HepG2 (cell line): ENCODE measurements around the gene NYNRIN. TPM values are rescaled to one million over a fixed set of nuclear protein-coding genes. Genes with fewer than 3 reads are reported as not detected.

Experiments
- ATAC-seq: fragments of 200-7000 bp; cut with Tn5 transposase; 3 replicates; pipeline ENCODE4 v1.9.1; 2020; ENCODE audit warnings: mild to moderate bottlenecking, moderate library complexity
- BruUV-seq: library from RNA; stranded (reverse); fragments of 400-500 nt; replicated peaks from 2 replicates; lab custom pipeline; 2021; lab: Mats Ljungman, UMichigan
- CTCF ChIA-PET: fragments of 300-600 bp; formaldehyde crosslinking; extraction: SDS; loops from one replicate; lab custom pipeline; 2021; ENCODE audit warnings: low total read pairs, inconsistent platforms, low intra/inter-chr PET ratio; lab: Yijun Ruan, JAX
- POLR2A ChIA-PET: fragments of 350-600 bp; sonication (Branson Sonifier 250); formaldehyde crosslinking; loops from one replicate; lab custom pipeline; 2020; ENCODE audit warnings: antibody characterized with exemption, inconsistent platforms; lab: Yijun Ruan, JAX
- DNase-seq: peaks from one replicate; pipeline ENCODE4 v3.0.0-alpha.2; 2015; ENCODE audit warnings: low spot score
- FAIRE-seq: peaks from 3 replicates; lab custom pipeline; 2011; peaks lifted over from hg19 to GRCh38; lab: Jason Lieb, UNC
- H2AFZ ChIP-seq: one replicate; pipeline ENCODE4 v1.6.1; 2011; ENCODE audit warnings: low read length, inconsistent platforms
- H3K27ac ChIP-seq: fragments of 300-600 bp; 3 replicates; pipeline ENCODE4 v1.8.0; 2011; ENCODE audit warnings: mixed run types, mild to moderate bottlenecking, mixed read lengths, low read length, inconsistent platforms; ENCODE audit not compliant: insufficient read depth; ENCODE audit errors: extremely low read length
- H3K27me3 ChIP-seq, 2 experiments: fragments of 200-600 bp in 1 of 2; 2 replicates in 1 of 2; 3 replicates in 1 of 2; pipeline versions ENCODE4 v1.6.0 to v1.8.0; 2011; ENCODE audit warnings: low read length in 2 of 2, mild to moderate bottlenecking in 2 of 2, moderate library complexity in 2 of 2, inconsistent platforms in 1 of 2; ENCODE audit not compliant: insufficient read depth in 2 of 2, control insufficient read depth in 1 of 2
- H3K36me3 ChIP-seq, 2 experiments: fragments of 200-600 bp in 1 of 2; replicated peaks in 1 of 2; 2 replicates in 1 of 2; 3 replicates in 1 of 2; pipeline versions ENCODE4 v1.5.1 to v1.8.0; 2011; ENCODE audit warnings: low read length in 2 of 2, inconsistent platforms in 1 of 2; ENCODE audit not compliant: insufficient read depth in 2 of 2, control insufficient read depth in 1 of 2
- H3K4me1 ChIP-seq: 2 replicates; pipeline ENCODE4 v1.5.1; 2012; ENCODE audit warnings: low read length, inconsistent platforms; ENCODE audit not compliant: insufficient read depth
- H3K4me2 ChIP-seq: 2 replicates; pipeline ENCODE4 v1.6.0; 2011; ENCODE audit warnings: low read depth, low read length, inconsistent platforms
- H3K4me3 ChIP-seq, 3 experiments: fragments of 200-600 bp in 1 of 3; sonication (generic), shearing (Covaris generic) in 1 of 3; replicated peaks in 1 of 3; 2 replicates each; pipeline ENCODE4 v1.5.1; 2011 to 2016; ENCODE audit warnings: low read length in 3 of 3, inconsistent platforms in 2 of 3, low read depth in 2 of 3, mild to moderate bottlenecking in 2 of 3, control low read depth in 1 of 3, mixed read lengths in 1 of 3; ENCODE audit not compliant: insufficient read depth in 1 of 3
- H3K79me2 ChIP-seq: one replicate; pipeline ENCODE4 v1.6.1; 2011; ENCODE audit warnings: low read length, inconsistent platforms; ENCODE audit not compliant: insufficient read depth
- H3K9ac ChIP-seq: 2 replicates; pipeline ENCODE4 v1.6.0; 2011; ENCODE audit warnings: mild to moderate bottlenecking, low read depth, low read length, inconsistent platforms; ENCODE audit not compliant: insufficient read depth
- H3K9me3 ChIP-seq: 2 replicates; pipeline ENCODE4 v1.5.1; 2012; ENCODE audit warnings: mild to moderate bottlenecking, low read length
- H4K20me1 ChIP-seq: 2 replicates; pipeline ENCODE4 v1.6.0; 2011; ENCODE audit warnings: inconsistent platforms, mild to moderate bottlenecking, low read length, moderate library complexity; ENCODE audit not compliant: insufficient read depth
- AHR ChIP-seq: IDR thresholded peaks from 2 replicates; pipeline ENCODE4 v1.6.1; 2018; ENCODE audit warnings: missing genetic modification reagents, missing compliant biosample characterization
- BHLHE40 ChIP-seq: IDR thresholded peaks from 2 replicates; pipeline ENCODE4 v1.6.1; 2011; ENCODE audit warnings: low read length, improper control_type of control experiment
- CENPX ChIP-seq: sonication (generic); formaldehyde crosslinking; IDR thresholded peaks from 2 replicates; pipeline ENCODE4 v1.9.0; 2021; ENCODE audit warnings: mild to moderate bottlenecking, missing genetic modification reagents, moderate library complexity
- MBNL3 ChIP-seq: fragments of 250-450 bp; sonication (Bioruptor Pico); conservative IDR thresholded peaks from 2 replicates; pipeline ENCODE4 v1.8.0; 2022; ENCODE audit warnings: mild to moderate bottlenecking, inconsistent platforms
- MTA3 ChIP-seq: sonication (generic); formaldehyde crosslinking; IDR thresholded peaks from 2 replicates; pipeline ENCODE4 v1.4.0; 2020; ENCODE audit warnings: missing genetic modification reagents
- PAF1 ChIP-seq: IDR thresholded peaks from 2 replicates; pipeline ENCODE4 v1.6.1; 2016; ENCODE audit warnings: missing genetic modification reagents, missing compliant biosample characterization
- PCBP2 ChIP-seq: fragments of 200-400 bp; formaldehyde crosslinking; optimal IDR thresholded peaks from 2 replicates; pipeline ENCODE3; 2018; ENCODE audit warnings: low read length, low read depth; ENCODE audit not compliant: poor library complexity, severe bottlenecking
- POGZ ChIP-seq: sonication (generic); formaldehyde crosslinking; IDR thresholded peaks from 2 replicates; pipeline ENCODE4 v1.4.0; 2020; ENCODE audit warnings: mild to moderate bottlenecking, missing genetic modification reagents
- POLR2G ChIP-seq: fragments of 200-400 bp; formaldehyde crosslinking; IDR thresholded peaks from 2 replicates; pipeline ENCODE4 v1.6.1; 2018; ENCODE audit warnings: mild to moderate bottlenecking, low read depth, low read length, moderate library complexity
- RARA ChIP-seq: IDR thresholded peaks from 2 replicates; pipeline ENCODE4 v1.6.1; 2016; ENCODE audit warnings: missing genetic modification reagents, missing compliant biosample characterization
- TARDBP ChIP-seq: sonication (generic); formaldehyde crosslinking; IDR thresholded peaks from 2 replicates; pipeline ENCODE4 v1.8.0; 2022; ENCODE audit warnings: mild to moderate bottlenecking, missing genetic modification reagents
- TOPORS ChIP-seq: sonication (generic); formaldehyde crosslinking; IDR thresholded peaks from 2 replicates; pipeline ENCODE4 v1.8.0; 2023; ENCODE audit warnings: mild to moderate bottlenecking, missing genetic modification reagents
- ZFP82 ChIP-seq: sonication (generic); formaldehyde crosslinking; IDR thresholded peaks from 2 replicates; pipeline ENCODE4 v1.5.1; 2020; ENCODE audit warnings: mild to moderate bottlenecking, missing genetic modification reagents, borderline replicate concordance
- ZFY ChIP-seq: sonication (generic); formaldehyde crosslinking; IDR thresholded peaks from 2 replicates; pipeline ENCODE4 v1.4.0; 2020; ENCODE audit warnings: missing genetic modification reagents
- ZNF441 ChIP-seq: sonication (generic); formaldehyde crosslinking; IDR thresholded peaks from 2 replicates; pipeline ENCODE4 v1.7.0; 2021; ENCODE audit warnings: missing genetic modification reagents, borderline replicate concordance
- ZNF572 ChIP-seq: sonication (generic); formaldehyde crosslinking; IDR thresholded peaks from 2 replicates; pipeline ENCODE4 v1.5.1; 2020; ENCODE audit warnings: mild to moderate bottlenecking, missing genetic modification reagents
- ZNF687 ChIP-seq: sonication (generic); formaldehyde crosslinking; IDR thresholded peaks from 2 replicates; pipeline ENCODE4 v1.5.1; 2020; ENCODE audit warnings: mild to moderate bottlenecking, missing genetic modification reagents, moderate library complexity
- WGBS: methylation state at CpG from one replicate; pipeline ENCODE4 v1.1.6; 2017; ENCODE audit warnings: low lambda C conversion rate; 5-methylcytosine and 5-hydroxymethylcytosine counted together
- in situ Hi-C: cut with HindIII; loops from 2 replicates; pipeline ENCODE4 v1.10.0; 2017; ENCODE audit warnings: low pct_unique_long_range_greater_than_20kb; ENCODE audit not compliant: extremely low pct_ligation_motif_present
- intact Hi-C: fragments of 100-400 bp; cut with micrococcal nuclease; formaldehyde crosslinking; loops from one replicate; pipeline ENCODE4 v1.10.0; 2022; ENCODE audit not compliant: unreplicated experiment
- polyA plus RNA-seq, 8 experiments: library from polyadenylated mRNA; depleted of rRNA in 3 of 8; stranded (reverse) in 7 of 8; unstranded in 1 of 8; fragments of >200 nt; fragmentation: Illumina TruSeq in 4 of 8; extraction: Trizol in 4 of 8; gene quantifications; 2 replicates each; pipeline versions ENCODE4 v1.2.1 to v1.2.3, GENCODE V29; 2011 to 2016; ENCODE audit warnings: low read depth in 4 of 8, missing spikeins in 1 of 8, mixed read lengths in 1 of 8; ENCODE audit not compliant: insufficient read depth in 1 of 8
- total RNA-seq, 5 experiments: library from RNA; depleted of rRNA; stranded (reverse); fragments of >200 nt; fragmentation: Illumina TruSeq; extraction: Trizol; gene quantifications; 2 replicates each; pipeline ENCODE4 v1.2.3, GENCODE V29; 2016; ENCODE audit warnings: low read depth in 1 of 5
- TF ChIP-seq, protein P1 (sequence below): sonication (generic); formaldehyde crosslinking; IDR thresholded peaks from 2 replicates; pipeline ENCODE4 v1.4.0; 2020; ENCODE audit warnings: mild to moderate bottlenecking, missing genetic modification reagents

NYNRIN gene
- total and polyA plus RNA-seq, 2 of the 13 experiments (the other 11 are each of a cell fraction or from before 2014, with no cell fraction given), result 0.63 to 1.1 TPM

- Histone ChIP-seq H3K36me3 (peaks cover 44 to 59% of the 10 kb centered on the region in 2 experiments), H3K9ac (no peak overlapping the region), H3K9me3 (no peaks in the 10 kb centered on the region), H3K4me2 (no peak overlapping the region), H4K20me1 (peaks cover 16% of the 10 kb centered on the region), H3K79me2 (peaks cover 6% of the 10 kb centered on the region), H3K27ac (no peak overlapping the region), H3K4me1 (peaks cover 23% of the 10 kb centered on the region), H3K27me3 (no peaks in the 10 kb centered on the region; a peak in 1 of 5 replicates), H3K4me3 (no peak overlapping the region), H2AFZ (no peak overlapping the region)
- DNase-seq, result no peak
- POLR2A ChIA-PET, result interaction anchor here (0.7 to 4.1 kb wide), 5 partner anchors 7 to 127 kb away, joined by 3 to 39 read pairs (median 22); partner anchors contain the start of gene CIDEB
- 0 out of 2 replicates have a peak, but pooled peaks have one; percentile 40 for TF ChIP-seq TARDBP (CRISPR knock-in tag)
- TF ChIP-seq AHR, result no peak
- peak; percentile 12 for TF ChIP-seq PCBP2
- TF ChIP-seq MBNL3, result no peak
- no peak for TF ChIP-seq ZNF441 (CRISPR knock-in tag)
- no peak for TF ChIP-seq RARA (CRISPR knock-in tag)
- no peak for TF ChIP-seq BHLHE40
- no peak for TF ChIP-seq CENPX (CRISPR knock-in tag)
- TF ChIP-seq ZFP82 (CRISPR knock-in tag), result no peak
- no peak for TF ChIP-seq POGZ (CRISPR knock-in tag)
- TF ChIP-seq ZNF687 (CRISPR knock-in tag), result no peak
- TF ChIP-seq ZFY, result no peak
- TF ChIP-seq POLR2G, result peak; percentile 61
- TF ChIP-seq, protein P1, sequence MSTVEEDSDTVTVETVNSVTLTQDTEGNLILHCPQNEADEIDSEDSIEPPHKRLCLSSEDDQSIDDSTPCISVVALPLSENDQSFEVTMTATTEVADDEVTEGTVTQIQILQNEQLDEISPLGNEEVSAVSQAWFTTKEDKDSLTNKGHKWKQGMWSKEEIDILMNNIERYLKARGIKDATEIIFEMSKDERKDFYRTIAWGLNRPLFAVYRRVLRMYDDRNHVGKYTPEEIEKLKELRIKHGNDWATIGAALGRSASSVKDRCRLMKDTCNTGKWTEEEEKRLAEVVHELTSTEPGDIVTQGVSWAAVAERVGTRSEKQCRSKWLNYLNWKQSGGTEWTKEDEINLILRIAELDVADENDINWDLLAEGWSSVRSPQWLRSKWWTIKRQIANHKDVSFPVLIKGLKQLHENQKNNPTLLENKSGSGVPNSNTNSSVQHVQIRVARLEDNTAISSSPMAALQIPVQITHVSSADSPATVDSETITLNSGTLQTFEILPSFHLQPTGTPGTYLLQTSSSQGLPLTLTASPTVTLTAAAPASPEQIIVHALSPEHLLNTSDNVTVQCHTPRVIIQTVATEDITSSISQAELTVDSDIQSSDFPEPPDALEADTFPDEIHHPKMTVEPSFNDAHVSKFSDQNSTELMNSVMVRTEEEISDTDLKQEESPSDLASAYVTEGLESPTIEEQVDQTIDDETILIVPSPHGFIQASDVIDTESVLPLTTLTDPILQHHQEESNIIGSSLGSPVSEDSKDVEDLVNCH (CRISPR knock-in tag), result no peak
- 0 out of 2 replicates have a peak, but pooled peaks have one; percentile 26 for TF ChIP-seq ZNF572
- TF ChIP-seq MTA3 (CRISPR knock-in tag), result no peak
- 0 out of 2 replicates have a peak, but pooled peaks have one; percentile 32 for TF ChIP-seq TOPORS
- peak; percentile 77; the same call in 1 of the 2 replicates for TF ChIP-seq PAF1 (CRISPR knock-in tag)
- intact Hi-C loops (loop anchor here (10.0 kb wide), 1 partner anchor 850 kb away; no protein-coding TSS in a partner anchor), in situ Hi-C loops (loop anchor here (5.0 to 10.0 kb wide), 3 partner anchors 67 to 190 kb away; partner anchors contain the start of genes NFATC4 and TINF2)
- 96% methylated on average over 3 of the region's 3 CpGs for WGBS
- ATAC-seq, result no peak
- BruUV-seq, result no TSS peak
- FAIRE-seq, result no peak
- CTCF ChIA-PET, result interaction anchor here (8.8 to 11.8 kb wide), 2 partner anchors 70 to 103 kb away, joined by 235 to 295 read pairs; partner anchors contain the start of genes ADCY4 and NFATC4
Observed at GRCh38 chr14:24434676-24435075, 35.9 kb downstream of the NYNRIN start.
